DMS114 treated with DMSO at 0.1 percent for 48 hours (cell line): Measurements from ENCODE around the gene ZNF652.
A peak's percentile ranks its signal among the peaks of the same experiment; 100 is the strongest.
"Not testable (repeated sequence)": the region's sequence is repeated elsewhere in the genome, so short reads cannot be mapped to it uniquely, and the experiment has no call there.

Experiments
- DNase-seq: peaks from one replicate; lab custom pipeline; 2025; ENCODE audit not compliant: unreplicated experiment; lab: John Stamatoyannopoulos, UW

The ZNF652 gene

DNA sequence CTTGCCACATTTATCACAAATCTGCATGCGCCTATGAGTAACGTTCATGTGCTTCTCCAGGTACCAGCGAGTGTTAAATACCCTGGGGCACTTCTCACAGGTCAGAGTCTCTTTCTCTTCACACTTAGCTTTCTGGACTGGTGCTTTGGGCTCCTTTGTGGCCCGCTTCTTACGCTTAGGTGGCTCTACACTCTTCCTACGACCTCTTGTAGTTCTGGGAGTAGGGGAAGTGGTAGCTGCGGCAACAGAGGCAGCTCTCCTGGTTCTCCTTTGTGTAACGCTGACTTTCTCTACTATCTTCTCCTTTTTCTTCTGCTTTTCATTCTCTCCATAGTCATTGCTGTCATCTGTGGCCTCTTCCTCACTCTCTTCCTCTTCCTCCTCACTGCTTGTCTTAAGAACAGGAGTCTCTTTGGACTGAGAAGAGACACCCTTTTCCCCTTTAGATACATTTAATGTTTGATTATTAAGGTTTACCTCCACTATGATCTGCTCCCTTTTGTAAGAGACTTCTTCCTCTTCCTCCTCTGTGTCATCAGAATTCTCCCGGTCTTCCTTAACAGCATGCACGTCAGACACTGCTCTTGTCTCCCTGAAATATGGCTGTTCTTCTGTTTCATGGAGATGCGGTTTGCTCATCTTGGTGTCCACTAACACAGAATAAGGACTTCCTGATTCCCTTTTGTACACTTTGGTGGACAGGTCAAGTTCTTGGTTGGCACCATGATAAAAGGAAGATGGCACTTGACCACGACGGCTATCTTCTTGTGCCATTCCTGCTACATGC is 45.0 kb downstream of the ZNF652 start:
- DNase-seq, result no peak

DNA sequence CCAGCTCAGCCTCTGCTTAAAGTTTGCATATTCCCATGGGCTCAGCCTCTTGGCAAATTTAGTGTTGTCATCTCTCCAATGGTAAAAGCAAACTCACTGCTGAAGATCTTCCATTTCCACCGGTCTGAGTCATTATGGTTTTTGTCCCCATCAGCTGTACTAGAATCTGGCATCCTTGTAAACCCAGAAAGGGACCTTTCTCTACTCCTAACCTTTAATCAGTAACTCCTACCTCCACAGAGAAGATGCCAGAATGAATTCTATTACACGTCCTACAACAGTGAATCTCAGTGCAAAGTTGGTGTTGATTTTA is 45.8 kb downstream of the ZNF652 start:
- DNase-seq, result no peak

DNA sequence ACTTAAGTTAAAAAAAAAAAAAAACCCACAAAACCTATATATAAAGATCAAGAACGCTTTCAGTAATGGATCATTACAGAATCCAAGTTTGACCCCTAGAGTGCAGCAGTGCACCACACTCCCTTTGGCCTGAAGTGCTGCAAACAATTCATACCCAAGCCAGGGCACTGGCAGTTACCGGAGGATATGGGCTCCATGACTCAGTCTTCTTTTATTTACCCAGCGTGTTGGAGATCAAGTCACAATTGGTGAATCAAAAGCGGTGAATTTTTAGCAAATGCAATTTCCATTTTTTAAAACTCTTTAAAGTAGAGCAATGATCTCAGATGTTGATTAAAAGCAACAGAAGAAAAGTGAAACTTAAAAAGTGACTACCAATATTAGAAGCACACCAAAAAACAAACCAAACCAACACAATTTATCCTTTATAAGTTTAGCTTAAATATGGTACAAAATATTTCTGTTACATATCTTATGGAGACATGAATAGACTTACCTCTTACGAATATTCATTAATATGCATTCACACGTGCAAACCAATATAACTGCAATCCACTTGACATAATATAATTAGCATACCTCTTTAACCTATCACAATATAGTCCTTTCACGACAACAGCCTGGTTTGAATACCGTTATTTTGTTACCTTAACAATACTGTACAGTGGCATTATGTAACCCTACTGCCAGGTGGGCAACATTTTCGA is 46.3 kb downstream of the ZNF652 start:
- peak; percentile 49 for DNase-seq

DNA sequence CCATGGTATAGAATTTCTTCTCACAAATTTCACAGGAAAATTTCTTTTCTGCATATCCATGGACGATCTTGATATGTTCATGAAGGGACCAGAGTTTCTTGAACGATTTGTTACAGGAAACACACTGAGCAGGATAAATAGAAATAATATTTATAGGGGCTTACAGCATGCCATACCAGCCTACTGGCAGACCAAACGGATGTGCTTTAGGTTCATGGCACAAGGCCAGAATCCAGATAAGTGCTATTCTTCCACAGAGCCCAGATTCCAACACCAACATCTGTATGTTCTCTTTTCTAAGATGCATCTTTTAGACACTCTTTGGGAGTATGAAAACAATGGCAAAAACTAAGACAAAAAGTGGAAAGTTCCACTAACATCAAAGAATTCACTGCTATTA is 49.3 kb downstream of the ZNF652 start:
- DNase-seq, result no peak

DNA sequence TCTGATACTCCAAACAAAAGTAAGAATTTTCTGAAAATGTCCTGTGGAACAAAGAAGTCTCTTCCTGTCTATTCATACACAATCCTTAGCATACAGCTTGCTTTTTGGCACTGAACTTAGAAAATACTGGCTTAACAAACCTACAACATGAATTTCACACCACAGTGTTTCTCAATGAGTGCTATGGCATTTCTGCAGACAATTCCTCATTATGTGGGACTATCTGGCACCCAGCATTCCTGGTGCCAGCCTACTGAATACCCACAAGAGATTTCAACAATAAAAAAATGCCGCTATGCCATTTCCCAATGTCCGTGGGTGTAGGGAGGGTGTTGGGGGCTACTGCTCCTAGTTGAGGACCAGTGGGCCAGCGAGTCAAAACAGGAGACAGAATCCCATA is 62.1 kb downstream of the ZNF652 start:
- no peak for DNase-seq

DNA sequence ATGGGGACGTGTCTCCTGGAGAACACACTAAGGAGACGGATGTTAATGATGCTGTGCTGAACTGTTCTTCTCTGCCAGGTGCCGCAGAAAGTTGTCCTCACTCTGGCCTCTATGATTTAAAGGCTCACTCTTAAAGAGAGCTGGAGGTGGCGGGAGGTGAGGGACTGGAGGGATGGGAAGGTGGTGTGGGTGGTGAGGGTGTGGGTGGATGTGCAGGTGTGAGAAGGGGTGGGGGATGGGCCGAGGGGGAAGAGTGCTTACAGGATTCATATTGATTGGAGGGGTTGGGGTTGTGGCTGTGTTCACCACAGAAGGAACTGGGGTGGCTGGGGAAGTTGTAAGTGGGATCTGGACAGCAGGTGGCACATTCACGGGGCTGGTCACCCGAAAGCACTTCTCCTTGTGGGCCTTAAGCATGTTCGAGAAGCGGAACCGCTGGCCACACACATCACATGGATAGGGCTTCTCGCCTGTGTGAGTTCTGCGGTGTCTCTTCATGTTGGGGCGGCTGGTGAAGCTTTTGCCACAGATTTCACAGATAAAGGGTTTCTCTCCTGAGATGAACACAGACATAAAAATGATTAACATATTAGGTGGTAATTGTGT is 63.6 kb downstream of the ZNF652 start:
- DNase-seq, result no peak

DNA sequence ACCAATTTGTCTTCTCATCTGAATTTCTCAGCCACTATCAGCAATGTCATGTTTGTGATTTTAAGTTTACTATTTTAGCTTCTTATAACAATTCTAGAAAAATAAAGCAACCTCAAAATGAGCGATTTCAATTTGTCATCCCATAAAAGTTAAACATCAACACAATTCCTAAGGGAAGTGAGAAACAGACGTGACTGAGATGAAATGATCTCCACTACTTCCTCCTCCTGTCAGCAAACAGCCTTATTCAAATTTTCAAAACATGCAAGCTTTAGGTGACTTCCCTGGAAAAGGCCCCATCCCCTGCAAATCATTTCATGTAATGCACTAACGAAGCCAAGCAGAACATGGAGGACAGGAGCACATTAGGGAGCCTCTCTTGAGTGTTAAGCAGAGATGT is 64.9 kb downstream of the ZNF652 start:
- no peak for DNase-seq

DNA sequence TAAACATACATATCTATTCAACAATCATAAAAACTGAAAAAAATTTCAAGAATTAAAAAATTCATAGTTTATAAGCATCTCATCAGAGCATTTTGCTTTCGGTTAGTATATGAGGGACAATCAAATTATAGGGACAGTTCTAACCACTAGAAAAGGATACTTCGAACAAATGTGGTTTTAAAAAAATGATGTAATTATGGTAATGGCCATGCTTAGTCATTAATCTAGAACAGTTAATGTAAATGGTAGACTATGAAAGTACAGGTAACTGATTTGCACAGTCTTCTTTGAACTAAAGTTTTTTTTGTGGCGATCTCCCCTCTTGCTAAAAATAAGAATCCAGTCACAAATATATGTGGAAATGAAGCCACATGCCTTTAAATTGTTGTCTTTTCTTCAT is 67.9 kb downstream of the ZNF652 start:
- DNase-seq, result no peak

DNA sequence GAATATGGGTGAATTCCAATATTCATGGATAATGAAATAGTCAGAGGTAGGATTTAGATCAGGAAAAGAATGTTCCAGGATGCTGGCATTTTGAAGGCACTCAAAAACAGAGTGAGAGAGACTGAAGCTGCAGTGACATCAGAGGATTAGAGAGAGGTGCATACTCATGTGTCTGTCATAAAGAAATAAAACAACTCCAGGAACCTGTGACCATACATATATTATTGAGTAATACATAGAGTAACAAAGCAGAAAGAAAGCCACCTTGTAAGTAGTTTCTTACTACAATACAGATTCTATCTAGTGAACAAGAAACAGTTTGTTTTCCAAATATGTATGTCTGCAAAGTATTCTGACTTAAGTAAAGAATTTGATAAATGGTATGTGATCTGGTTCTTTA is 69.1 kb downstream of the ZNF652 start:
- no peak for DNase-seq

DNA sequence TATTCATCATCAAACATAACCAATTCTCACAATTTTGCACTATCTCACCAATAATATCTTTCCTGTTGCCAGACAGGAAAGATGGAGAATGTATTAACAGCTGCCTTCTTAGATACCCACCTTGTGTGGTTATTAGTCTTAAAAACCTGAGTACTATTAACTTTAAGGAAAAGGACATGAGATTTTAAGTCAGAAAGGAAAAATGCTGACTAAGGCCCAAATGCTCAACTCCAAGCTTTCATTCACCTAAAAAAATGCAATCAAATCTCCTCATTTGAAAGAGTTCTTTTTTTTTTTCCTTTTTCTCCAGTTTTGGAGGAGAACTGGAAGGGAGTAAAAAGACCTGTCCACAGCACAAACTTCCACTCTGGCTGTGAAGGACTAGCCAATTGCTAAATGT is 70.1 kb downstream of the ZNF652 start:
- DNase-seq, result no peak

DNA sequence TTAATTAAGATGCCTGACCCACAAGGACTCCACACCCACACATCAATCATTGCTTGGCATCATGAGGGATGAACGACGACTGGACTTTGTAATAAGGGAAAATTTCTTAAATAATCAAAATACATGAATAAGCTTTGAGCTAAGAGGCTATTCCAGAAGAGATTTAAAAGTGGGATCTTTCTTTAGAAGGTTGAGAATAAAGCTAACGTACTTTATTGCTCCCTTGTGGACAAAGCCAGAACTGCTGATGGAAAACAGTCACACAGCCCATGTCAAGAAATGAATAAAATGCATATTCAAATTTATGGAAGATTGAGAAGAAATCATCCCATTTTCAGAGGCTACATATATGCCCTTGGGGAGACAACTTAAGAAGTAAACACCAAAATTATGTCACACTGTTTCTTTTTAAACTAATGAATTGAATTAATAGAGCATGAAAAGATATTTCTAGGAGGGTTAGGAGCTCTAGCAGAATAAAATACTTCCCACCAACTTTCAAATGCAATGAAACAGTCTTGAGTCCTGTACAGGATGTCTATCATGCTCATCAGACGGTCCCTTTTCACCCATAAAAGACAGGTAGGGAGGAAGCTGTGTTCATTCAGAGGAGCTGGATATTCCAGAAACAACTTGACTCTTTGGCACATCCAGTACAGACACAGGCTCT is 71.2 kb downstream of the ZNF652 start:
- peak; percentile 22 for DNase-seq

DNA sequence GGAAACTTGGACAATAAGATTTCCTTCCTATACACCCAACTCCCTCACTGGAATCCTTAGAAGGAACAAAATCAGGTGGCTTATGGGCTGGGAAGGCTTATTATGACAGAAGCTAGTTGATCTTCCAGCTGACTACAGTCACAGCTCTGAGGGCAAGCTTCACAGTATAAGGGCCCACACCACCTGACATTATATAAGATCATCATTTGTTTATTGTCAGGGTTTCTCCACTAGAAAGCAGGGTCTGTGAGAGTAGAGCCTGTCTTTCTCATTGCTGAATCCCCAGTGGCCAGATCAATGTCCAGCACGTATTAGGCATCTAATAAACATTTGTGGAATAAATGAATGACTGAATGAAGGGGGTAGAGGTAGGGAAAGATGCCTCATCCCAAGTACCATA is 73.7 kb downstream of the ZNF652 start:
- no peak for DNase-seq

DNA sequence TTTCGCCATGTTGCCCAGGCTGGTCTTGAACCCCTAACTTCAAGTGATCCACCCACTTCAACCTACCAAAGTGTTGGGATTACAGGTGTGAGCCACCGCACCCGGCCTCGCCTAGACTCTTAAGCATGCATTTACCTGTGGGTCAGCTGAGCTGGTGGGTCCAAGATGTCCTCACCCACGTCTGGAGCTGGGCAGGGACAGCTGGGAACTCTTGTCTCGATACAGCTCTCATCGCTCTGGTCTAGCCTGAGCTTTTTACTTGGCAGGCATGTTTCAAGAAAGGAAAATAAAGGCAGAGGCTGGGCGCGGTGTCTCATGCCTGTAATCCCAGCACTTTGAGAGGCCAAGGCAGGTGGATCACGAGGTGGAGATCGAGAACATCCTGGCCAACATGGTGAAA is 74.6 kb downstream of the ZNF652 start:
- no peak for DNase-seq

DNA sequence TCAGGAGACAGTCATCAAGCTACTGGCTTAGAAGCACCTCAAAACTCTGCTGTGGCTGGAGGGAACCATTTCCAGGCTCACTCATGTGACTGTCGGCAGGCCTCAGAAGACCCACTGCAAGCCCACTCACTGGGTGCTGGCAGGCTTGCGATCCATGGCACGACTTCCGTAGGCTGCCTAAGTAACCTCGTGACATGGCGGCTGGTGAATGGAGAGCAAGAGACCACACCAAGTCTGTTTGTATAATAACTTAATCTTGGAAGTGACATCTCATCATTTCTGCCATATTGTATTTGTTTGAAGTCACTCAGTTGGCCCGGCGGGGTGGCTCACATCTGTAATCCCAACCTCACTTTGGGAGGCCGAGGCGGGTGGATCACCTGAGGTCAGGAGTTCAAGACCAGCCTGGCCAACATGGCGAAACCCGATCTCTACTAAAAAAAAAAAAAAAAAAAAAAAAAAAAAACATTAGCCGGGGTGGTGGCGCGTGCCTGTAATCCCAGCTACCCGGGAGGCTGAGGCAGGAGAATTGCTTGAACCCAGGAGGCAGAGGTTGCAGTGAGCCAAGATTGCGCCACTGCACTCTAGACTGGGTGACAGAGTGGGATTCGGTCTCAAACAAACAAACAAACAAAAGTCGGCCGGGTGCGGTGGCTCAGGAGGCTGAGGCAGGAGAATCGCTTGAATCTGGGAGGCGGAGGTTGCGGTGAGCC is 75.6 kb downstream of the ZNF652 start:
- DNase-seq, result not testable (repeated sequence)

DNA sequence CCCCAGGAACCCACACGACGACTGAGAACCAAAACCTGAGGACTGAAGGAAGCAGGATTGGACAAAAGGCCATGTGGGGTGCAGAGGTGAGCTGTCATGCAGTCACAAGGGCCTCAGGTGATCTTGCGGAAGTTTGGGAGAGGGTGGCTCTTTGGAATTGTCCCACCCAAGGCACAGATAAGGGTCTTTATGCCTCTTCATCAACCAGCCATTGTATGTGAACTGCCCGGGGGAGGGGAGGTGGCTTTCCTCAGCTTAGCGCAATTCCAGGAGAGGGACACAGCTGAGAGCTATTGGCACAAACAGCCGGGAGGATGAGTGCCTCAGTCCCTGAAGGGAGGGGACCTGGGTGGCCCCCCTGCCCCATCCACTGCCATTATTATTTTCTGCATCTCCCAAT is 76.3 kb downstream of the ZNF652 start:
- no peak for DNase-seq

DNA sequence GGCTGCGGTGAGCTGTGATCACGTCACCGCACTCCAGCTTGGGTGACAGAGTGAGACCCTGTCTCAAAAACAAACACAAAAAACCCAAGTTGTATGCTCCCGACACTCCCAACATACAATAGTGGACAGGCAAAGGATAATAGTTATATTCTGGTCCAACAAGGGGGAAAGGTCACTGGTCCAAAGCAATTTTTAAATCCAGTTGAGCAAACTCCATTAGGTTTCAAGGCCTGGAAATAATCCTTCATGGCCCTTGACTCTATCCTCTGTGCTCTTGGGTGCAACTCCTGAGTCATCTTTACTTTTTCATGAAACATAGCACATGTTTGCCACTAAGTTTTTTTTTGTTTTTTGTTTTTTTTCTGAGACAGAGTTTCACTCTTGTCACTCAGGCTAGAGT is 81.1 kb downstream of the ZNF652 start:
- no peak for DNase-seq

DNA sequence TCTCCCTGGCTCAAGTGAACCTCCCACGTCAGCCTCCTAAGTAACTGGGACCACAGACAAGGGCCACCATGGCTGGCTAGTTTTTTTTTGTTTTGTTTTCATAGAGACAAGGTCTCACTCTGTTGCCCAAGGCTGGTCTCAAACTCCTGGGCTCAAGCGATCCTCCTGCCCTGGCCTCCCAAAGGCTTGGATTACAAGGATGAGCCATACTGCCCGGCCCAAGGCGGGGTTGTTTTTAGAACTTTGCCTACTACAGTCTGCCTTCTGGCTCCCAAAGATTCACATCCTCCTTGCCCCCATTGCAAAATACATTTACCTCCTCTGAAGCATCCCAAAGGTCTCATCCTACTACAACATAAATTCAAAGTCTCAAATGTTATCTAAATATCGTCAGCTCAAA is 82.0 kb downstream of the ZNF652 start:
- DNase-seq, result no peak

DNA sequence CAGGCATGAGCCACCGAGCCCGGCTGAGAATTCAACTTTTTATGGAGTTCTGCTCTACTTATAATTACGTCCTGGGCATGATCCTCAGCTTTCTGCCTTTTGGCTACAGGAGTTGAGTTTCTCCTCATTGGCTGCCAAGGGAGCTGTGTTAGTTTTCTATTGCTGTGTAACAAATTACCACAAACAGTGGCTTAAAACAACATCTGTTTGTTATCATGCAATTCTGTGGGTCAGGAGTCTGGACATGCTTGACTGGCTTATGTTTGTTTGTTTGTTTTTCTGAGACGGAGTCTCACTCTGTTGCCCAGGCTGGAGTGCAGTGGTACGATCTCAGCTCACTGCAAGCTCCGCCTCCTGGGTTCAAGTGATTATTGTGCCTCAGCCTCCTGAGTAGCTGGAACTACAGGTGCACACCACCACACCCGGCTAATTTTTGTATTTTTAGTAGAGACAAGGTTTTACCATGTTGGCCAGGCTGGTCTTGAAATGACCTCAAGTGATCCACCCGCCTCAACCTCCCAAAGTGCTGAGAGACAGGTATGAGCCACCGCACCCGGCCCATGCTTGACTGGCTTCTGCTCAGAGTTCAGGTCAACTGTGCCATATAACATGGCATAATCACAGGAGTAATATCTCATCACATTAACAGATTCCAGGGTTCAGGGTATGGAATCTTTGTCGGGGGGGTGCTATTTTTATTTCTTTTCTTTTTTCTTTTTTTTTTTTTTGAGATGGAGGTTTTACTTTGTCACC is 82.6 kb downstream of the ZNF652 start:
- DNase-seq, result not testable (repeated sequence)

DNA sequence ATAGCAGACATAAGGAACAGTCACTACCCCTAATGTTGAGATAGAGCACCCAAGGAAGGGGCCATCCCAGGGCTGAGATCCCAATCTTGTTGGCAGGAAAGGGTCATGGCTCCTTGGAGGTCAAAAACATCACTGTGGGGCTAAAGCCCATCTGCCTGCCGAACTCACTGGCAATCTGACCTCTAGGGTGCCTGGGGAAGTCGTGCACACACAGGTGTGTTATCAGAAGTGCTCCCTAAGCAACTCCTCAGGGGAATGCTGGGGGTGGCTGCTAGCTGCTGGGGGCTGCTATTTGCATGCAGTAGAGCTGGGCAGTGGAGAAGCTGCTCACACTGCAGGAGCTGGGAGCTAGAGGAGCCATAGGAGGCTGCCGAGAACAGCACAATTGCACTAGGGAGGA is 84.0 kb downstream of the ZNF652 start:
- no peak for DNase-seq

DNA sequence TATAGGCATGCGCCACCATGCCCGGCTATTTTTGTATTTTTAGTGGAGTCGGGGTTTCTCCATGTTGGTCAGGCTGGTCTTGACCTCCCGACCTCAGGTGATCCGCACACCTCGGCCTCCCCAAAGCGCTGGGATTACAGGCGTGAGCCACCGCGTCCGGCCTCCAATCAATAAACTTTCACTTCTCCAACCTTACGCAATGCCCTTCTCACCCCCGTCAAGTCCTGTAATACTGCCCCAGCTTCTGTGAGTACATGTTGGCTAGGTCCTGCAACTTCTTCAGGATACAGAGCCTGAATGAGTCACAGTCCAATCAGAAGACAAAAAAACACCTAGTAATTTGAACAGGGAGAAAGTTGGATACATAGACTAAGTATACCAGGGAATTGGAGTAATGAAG is 84.4 kb downstream of the ZNF652 start:
- DNase-seq, result no peak

DNA sequence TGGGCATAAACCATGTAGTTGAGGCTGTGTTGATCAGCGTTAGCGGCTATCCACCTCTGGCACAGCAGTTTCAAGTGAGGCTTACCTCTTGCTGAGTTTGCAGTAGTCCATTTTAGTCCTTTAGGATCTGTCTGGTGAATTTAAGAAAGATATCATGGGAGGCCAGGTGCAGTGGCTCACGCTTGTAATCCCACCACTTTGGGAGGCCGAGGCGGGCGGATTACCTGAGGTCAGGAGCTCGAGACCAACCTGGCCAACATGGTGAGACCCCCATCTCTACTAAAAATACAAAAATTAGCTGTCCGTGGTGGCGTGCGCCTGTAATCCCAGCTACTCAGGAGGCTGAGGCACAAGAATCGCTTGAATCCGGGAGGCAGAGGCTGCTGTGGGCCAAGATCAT is 86.1 kb downstream of the ZNF652 start:
- DNase-seq, result not testable (repeated sequence)
